ENCODE results near the gene KRT37.
"Not testable (repeated sequence)": the region's sequence is repeated elsewhere in the genome, so short reads cannot be mapped to it uniquely, and the experiment has no call there.

KRT37 gene

DNA sequence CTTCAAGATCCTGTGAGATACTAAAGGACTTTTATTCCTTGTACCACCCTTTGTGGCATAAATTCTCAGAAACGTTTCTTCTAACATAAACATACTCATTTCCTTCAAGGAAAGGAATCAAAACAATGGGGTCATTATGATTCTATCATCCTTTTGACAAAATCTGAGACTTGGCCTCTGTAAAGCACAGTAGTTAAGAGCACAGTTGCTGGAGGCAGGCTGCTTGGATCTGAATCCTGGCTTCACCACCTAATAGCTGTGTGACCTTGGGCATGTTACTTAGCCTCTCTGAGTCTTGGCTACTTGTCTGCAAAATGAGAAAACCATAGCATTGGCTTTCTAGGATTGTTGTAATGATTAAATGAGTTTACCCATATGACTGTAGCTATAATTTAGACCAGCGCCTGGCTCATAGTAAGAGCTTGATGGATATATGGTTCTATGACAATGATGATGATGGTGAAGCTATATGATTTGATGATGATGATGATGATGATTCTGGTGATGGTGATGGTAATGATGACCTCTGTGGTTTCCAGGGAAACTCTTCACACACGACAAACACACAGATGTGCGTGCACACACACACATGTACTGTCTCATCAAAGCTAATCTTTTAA is 20.9 kb downstream of the KRT37 start:
- no peak for DNase-seq

DNA sequence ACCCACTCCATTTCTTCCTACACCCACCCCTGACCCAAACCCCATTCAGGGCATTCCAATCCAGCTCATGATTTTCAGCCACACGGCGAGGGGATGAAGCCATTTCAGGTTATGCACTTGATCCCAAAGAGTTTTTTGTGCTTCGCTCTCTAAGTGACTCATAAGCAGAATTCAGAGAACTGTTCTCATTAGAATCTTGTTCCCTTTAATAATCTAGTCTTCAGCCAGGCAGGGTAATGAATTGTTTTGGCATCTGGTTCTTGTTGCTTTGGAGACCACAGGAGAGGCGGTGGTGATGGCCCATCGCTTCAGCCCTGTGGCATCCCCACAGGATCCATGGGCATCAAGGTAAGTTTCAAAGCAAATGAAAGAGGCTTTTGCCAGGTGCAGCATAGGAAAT is 22.2 kb downstream of the KRT37 start:
- peak; percentile 20 for DNase-seq

DNA sequence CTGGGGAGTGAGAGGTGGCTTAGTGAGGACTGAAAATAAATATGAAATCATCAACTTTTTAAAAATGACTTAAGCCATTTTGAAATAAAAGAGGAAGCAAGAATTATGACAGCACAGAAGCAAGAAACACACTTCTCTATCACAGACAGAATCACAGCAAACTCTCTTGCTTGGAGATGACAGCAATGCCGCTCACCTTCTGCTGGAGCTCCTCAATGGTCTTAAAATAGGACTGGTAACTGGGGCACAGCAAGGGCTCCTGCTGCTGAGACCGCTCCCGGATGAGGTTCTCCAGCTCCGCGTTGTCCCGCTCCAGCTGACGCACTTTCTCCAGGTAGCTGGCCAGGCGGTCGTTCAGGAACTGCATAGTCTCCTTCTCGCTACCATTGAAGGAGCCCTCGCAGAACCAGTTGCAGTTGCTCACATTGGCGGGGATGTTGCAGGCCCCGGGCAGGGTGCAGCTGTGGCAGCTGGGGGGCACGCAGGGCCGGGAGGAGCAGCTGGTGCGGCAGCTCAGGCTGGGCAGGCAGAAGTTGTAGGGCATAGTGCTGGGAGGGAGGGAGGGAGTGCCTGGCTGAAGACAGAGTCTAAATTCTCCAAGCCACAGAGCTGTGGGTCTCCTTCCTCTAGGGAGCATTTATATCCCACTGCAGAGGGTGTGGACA is 27.3 kb downstream of the KRT37 start, which contains the start of gene KRT31:
KRT31 (minus strand) TSS at position 613 of the 665 bp plus-strand sequence; CDS start at position 544, 69 bp downstream.
- DNase-seq, result no peak

DNA sequence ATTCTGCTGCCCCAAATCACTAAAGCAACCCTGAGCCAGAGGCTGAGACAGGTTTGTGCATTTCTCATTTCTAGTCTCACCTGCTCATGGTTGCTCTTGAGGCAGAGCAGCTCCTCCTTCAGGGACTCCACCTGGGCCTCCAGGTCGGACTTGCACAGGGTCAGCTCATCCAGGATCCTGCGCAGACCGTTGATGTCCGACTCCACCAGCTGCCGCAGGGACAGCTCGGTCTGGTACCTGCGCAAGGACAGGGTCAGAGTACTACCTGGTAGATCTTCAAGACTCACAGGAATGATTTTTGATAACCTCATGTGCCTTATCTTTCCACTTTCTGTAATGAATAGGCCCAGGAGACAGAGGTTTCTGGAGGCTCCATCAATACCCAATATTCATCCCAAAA is 28.0 kb downstream of the KRT37 start:
- DNase-seq, result no peak

GRCh38 chr17:41395611-41396010 is 28.8 kb downstream of the KRT37 start:
- DNase-seq, result no peak

DNA sequence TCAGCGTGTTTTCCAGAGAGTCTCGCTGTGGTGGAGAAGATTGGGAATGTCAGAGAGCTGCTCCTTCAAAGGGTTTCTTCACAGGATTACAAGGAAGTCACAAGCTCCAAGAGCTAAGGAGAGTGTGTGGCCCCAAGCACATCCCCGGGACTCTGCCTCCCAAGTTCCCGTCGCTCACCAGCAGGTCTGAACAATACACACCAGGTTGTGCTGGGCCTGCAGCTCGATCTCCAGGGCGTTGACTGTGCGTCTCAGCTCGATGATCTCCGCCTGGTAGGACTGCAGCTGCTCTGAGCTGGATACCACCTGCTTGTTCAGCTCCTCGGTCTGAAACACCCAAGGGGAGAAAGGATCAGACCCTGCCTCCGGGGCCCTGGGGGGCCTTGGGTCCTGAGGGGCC is 29.3 kb downstream of the KRT37 start:
- DNase-seq, result not testable (repeated sequence)

- DNase-seq, result peak; percentile 7
Measured at GRCh38 chr17:41394254-41394996, 30.0 kb downstream of the KRT37 start.

GRCh38 chr17:41393826-41394225 is 30.6 kb downstream of the KRT37 start:
- no peak for DNase-seq

GRCh38 chr17:41393294-41393693 is 31.1 kb downstream of the KRT37 start:
- no peak for DNase-seq

DNA sequence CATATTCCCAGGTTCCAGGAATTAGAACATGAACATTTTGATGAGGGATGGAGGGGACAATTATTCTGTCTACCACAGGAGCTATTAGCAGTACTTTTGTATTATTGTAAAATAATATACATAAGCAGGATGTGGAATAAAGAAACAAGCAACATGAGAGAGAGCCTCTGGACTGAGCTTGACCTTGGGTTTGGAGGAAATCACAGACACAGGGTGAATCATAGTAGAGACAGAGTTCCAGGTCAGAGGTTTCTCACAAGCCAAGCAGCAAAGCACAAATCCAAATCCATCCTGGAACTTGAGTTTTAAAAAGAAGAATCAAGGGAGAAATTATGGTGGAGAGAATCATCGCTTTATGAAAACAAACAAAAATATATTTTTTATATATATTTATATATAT is 32.1 kb downstream of the KRT37 start:
- DNase-seq, result peak; percentile 47

DNA sequence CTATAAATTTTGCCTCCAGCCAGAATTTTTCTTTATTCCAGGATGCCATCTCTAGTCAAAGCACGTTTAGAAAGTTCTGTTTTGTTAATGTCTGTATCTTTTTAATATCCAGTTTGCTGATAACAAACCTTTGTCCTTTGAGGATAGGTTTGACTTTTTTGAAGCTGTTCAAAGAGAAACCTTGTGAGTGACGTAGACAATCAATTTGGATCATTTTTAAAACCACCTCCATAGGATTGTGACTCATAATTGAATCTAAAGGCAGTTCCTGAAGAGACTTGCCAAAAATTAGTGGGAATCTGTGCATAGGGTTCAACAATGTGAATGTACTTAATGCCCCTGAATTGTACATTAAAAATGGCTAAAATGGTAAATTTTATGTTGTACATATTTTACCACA is 32.9 kb downstream of the KRT37 start:
- no peak for DNase-seq

DNA sequence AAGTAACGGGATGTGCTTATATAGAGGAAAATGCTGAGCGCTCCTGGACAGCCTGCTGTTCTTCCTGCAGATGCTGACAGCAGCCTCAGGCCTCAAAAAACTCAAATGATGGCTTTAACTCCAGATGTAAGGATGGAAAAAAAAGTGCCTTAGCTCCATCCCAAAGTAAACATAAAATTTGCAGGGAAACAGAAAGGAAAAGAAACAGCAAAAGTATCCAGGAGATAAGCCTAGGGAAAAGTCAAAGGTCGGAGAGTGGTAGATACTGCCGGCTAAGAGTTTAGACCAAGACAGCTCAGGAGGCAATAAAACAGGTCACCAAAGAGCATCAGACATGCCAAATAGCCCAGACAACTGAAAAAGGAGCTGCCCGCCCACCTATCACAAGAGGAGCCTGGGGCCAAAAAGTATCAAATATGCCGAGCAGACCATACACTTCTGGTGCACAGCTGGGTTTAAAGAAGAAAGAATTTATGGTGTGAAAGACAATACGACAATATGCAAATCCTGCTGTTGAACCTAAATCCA is 33.9 kb downstream of the KRT37 start:
- no peak for DNase-seq

GRCh38 chr17:41387670-41388069 is 36.7 kb downstream of the KRT37 start:
- DNase-seq, result no peak

DNA sequence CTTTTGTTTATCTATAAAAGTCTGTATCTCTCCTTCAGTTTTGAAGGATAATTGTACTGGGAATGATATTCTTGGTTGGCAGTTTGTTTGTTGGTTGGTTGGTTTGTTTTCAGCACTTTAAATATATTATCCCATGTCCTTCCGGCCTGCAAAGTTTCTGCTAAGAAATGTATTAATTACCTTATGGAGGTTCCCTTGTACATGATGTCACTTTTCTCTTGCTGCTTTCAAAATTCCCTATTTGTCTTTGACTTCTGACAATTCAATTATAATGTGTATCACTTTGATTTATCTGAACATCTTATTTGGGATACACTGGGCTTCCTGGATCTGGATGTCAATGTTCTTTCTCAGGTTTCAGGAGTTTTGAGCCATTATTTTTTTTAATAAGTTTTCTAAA is 38.2 kb downstream of the KRT37 start:
- no peak for DNase-seq

- DNase-seq, result no peak
Measured at GRCh38 chr17:41383690-41384089, 40.7 kb downstream of the KRT37 start.

DNA sequence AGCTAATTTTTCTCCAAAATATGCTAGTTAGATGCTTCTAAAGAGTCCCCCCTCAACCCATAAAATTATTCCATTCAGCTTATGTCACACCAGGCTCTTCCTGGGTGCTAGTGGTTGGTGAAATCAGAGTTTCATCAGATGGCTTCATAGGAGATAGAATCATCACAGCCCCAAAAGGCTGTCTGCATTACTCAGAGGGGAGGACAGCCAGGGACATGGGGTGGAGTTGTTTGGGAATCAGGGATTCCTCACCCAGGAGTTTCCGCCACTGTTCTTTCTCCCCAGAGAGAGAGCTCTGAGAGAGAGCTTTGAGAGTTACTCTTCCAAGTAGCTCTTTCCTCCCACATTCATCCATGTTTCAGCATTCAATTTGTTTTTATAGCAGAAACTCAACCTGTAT is 42.0 kb downstream of the KRT37 start:
- no peak for DNase-seq

GRCh38 chr17:41381943-41382342 is 42.4 kb downstream of the KRT37 start, which contains the start of gene KRT34:
Gene KRT34 (minus strand): TSS chr17:41382306. CDS start chr17:41382246, 60 bp downstream.
- not testable (repeated sequence) for DNase-seq

DNA sequence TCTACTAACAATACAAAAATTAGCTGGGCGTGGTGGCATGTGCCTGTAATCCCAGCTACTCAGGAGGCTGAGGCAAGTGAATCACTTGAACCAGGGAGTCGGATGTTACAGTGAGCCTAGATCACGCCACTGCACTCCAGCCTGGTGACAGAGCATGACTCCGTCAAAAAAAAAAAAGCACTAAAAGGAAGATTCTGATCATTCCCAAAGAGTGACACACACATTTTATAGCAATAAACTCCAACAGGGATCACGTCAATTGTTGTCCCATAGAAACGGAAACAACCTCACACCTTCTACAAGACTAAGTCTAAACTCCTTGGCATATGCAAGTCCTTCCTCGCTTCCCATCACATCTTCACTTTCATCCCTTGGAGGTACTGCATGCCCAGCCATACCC is 44.3 kb downstream of the KRT37 start:
- DNase-seq, result peak; percentile 66

DNA sequence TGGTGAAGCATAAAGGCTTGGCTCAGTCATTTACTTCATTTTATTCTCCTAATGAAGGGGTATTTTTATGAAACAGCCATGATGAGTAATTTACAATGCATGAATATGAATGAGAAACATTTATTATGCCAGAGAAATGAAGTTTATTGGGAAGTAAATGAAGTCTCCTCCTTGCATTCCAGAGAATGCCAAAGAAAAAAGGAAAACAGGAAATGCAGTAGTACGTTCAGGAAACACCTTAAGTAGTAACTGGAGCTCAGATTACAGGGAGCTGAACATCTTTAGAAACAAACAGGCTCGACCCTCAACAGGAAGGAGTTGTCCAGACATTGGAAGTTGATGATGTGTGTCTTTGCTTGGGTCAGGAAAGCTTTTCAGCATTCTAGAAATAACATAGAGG is 46.8 kb downstream of the KRT37 start:
- no peak for DNase-seq

Data from kidney glomerular epithelial cell (primary cell).